GM15510 (cell line): ENCODE measurements around the gene AUTS2.

Experiments used
- POLR2A ChIP-seq: IDR thresholded peaks from 3 replicates; pipeline ENCODE4 v1.6.1; 2011; ENCODE audit warnings: borderline replicate concordance; ENCODE audit not compliant: insufficient read length; ENCODE audit errors: extremely low read depth

Gene AUTS2

DNA sequence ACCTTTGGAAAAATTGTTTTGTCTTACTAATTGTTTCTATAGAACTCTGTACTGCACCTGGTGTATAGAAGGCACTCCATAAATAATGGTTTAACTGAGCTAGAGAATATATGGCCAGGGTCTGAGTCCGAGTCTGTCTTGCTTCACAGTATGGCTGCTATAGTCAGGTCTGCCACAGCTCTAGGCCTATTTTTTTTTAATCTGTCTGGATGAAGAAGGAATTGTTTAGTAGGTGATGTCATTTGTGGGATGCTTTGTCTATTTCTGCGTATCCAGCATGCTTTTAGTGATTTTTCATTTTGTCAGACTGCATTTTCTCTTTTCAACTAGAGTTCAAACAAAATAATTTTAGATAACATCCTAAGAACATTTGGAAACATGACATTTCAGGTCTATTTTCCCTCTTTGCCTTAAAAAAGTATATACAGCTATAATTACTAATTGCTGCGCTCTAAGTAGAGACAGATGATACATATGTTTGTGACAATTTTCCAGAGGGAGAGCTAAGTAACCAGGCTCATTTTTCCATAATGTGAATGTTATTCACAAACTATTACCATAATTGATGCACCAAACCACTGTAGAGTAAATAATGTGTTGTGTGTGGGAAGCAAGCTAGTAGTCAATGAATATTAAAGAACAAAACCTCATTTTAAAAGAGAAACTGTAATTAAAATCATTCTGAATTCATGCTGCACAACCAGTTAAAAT lies 361.7 kb downstream of the AUTS2 start:
- TF ChIP-seq POLR2A = no peak

DNA sequence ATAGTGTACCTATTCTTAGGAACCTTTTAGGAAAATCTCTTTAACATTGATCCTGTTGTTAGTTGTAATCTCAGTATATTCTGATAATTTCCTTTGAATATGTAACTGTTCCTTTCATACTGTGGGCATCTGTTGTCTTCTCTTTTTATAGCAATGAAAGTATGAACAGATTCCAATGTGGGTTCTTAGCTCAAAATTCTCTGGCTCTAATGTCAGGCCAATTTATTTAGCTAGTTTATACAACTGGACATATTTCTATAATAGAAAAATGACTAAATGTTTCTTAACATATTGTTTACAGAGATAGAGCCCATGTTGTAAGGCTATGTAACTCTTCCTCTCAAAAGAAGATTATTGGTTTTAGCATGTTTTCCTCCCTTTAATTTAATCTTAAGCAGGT lies 363.2 kb downstream of the AUTS2 start:
- TF ChIP-seq POLR2A = no peak

DNA sequence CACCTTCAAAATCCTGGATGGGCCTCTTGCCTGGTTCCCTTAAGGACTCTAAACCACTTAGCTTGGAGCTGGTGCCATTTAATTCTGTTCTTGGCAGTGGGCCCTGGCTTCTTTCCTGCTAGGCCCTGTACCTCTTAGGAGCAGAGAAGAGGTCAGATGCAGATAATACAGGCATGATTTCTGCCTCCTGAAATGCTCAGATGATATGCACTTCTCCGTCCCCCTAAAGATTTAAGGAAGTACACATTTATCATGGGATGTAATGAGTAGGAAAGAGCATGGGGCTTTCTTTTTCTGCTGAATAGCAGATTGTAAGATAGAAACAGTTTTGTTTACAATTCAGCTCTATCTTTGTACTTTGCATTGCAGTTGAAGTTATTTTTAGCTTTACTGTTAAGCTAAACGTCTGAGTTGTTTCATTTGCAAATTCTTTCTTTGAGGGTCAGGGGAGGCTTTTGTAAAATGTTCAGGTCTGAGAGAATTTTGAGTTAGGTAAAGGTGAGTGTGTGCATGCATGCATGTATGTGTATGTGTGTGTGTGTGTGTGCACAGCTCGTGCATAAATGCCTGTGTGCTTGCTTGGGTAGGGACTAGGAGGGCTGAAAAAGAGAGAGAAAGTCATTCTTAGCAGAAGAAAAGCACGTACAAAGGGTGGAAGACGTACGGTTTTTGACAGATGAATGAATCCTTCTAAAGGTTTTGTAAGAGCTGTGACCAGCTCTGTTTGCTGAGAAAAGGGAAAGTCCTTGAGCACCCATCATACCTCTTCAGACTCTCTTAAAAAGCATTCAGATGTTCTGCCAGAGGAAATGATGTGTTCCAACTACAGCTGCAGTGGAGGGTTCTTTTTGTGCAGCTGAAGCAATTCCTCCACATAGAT lies 364.2 kb downstream of the AUTS2 start:
- no peak for TF ChIP-seq POLR2A

DNA sequence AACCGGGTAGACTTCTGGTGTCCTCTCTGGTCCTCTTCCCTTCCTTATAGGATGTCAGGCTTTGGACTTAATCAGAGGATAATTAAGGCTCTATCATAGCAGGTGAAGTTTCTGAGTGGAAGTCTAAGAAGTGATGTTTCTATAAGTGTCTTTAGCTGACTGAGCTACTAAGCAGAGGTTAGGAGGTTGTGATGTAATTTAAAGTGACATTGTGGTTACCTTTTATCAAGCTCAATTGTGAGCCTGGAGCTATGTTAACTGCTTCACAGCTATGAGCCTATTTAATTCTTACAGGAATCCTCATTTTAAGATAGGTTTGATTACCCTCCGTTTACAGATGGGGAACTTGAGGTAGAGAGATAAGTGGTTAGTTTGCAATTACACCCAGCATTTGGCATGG lies 365.1 kb downstream of the AUTS2 start:
- no peak for TF ChIP-seq POLR2A

DNA sequence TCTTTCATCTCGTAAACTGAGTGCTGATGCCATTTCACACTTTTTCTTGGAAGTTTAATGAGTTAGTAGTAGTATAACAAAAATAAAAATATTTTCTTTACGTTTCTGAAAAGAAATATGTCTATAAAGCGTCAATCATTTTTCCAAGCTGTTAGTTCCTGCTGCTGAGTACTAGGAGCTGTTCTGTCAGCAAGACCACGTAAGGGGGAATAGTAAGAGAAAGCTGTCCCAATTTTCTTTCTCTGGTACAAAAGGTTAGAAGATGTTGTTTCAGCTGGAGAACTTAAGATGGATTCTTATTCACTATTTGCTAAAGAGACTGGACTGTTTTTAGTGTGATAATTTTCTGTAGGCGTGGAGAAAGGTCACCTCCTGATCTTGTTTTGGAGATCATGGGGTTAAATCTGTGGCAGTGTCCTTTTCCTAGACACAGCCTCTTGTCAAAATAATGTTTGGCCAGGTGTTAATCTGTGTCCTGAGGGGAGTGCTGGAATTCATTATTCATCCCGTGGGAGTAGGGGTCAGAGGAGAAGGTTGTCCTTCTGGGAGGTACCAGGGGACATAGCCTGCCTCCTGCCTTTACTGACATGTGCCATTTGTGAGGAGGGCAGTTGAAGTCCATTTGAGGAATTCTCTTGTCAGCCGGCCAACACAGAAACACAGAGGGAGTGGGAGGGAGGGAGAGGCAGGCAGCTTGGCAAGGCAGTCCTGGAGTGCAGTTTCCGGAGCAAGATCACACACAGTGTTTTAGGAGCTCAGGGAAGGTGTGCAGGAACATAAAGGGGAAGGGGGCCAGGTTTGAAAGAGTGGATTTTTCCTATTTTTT lies 368.7 kb downstream of the AUTS2 start:
- TF ChIP-seq POLR2A = no peak

DNA sequence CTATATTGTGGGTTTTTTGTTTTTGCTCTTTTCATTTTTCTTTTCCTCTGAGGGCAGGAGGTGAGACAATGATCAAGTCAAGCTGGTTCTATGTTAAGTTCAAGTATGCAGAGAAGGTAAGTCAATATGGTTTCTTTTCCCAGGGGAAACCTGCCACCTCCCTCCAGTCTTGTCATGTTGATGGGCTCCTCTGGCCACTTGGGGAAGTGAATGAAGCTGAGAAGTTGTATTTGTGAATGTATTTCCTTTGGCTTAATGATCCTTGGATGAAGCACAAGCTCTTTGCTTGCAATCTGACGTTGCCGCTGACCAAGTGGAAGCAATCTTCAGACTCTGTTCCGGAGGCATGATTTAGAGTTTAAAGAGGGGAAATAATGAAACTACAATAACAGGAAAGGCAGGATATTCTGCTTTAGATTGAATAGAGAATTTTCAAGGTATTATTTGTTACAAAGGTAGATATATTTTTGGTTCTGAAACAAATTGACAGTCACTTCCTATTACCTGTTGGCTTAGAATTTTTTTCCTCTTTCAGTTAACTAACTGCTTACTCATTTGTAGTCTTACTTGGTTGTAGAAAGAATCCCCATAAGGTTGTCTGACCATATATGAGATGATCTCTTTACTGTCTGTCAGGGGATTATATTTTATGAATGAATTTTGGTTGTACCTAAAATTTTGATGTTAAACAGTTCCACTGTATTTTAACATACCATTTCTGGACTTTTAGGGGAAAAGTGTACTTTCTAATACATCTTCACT lies 369.6 kb downstream of the AUTS2 start:
- TF ChIP-seq POLR2A = no peak

DNA sequence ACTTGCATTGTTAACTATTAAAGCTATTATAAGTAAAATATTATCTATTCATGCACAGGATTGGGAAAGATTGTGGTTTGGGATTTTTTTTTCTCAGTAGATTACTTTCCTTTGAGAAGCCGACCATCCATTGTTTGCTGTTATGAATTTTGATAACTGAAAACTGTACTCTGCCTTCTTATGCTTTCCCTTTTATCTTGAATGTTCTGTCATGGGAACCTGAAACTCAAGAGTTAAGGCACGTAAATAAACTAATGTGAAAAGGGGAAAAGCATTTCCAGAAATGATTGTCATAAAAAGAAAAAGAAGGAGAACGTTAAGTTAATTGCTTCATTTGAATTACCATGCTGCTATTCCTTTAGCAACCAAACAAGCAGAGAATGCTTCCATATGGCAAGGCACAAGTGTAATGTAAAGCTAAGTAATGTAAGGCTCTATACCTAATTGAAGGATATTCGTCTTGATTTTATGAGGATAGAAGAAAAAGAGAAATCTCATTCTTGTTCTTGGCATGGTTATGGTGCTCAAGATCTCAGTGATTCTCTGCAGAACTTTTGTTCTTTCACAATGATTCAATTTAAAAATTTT lies 370.8 kb downstream of the AUTS2 start:
- no peak for TF ChIP-seq POLR2A

DNA sequence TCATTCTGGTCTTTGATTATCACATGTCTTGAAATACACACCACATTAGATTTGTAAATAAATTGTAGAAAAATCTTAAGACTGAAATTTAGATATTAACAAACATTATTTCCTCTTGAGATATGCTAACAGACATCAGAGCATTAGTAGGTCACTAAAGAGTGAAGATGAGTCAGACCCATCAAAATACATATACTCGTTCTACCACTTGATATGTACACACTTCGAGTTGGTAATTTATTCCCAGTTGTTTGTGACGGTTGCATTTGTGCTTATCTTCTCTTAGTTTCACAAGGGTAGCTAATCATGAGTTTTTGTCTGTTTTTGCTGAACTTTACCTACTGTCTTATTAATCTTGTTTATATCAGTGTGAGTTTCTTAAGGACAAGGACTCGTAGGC lies 383.4 kb downstream of the AUTS2 start:
- no peak for TF ChIP-seq POLR2A

DNA sequence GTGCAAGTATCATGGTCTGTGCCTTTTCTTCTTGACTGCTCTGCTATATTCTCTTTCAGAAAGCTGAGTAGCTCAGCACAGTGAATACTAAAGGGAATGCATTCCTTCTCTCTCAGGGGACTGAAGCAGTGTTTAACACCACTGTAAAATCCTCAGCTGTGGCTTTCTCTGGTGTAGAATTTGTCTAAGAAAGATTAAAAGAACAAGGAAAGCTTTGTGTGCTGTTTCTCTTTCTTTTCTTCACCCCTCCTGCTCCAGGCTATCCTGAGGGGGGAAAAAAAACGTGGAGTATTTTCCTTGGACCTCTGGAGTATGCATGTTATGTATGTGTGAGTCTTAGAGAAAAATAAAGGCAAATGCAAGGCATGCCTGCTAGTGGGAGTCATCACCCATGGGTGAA lies 383.9 kb downstream of the AUTS2 start:
- no peak for TF ChIP-seq POLR2A

DNA sequence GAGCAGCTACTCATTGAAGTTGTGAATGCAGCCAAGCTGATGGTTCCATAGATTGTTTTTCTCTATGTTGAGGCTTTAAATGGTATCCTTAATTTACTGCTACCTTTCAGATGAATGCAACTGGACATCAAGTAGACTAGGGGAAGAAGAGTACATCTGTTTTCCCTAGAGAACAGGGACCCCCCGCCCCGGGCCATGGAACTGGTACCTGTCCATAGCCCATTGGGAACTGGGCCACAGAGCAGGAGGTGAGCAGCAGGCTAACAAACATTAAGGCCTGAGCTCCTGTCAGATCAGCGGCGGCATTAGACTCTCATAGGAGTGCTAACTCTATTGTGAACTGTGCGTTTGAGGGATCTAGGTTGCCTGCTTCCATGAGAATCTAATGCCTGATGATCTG lies 391.3 kb downstream of the AUTS2 start:
- TF ChIP-seq POLR2A = no peak

DNA sequence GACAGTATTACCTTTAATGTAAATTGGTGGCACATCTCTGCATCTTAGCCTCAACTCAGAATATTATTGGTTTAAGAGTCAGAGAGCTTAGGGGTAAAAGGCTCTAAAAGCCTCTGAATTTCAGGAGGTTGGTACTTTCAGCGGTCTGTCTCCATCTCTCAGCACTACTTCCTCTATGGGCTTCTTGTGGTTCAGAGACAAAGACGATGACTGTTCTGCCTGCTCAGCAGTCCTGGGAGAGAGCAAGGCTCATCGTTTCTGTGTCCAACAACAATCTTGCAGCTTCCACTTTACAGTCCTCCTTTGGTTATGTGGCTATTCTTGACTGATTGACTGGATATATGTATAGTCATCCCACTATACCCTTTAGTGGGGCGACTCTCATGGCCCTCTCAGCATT lies 394.7 kb downstream of the AUTS2 start:
- TF ChIP-seq POLR2A = no peak

DNA sequence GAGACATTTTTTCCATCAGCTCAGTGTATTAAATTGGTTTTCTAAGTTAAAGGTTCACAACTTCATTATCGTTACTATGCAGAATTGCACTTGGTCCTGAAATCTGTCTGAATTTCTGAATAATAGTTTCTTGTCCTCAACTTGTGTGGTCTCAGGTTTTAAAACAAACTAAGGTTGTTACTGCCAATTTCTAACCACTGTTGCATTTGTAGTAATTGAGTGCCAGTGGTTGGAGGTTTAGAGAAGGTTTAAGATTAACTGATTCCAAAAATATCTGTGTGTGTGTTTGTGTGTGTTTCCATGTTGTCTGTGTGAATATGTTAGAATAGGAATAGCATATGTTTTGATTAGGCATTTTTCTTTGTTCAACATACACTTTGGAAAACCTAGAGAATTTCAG lies 395.9 kb downstream of the AUTS2 start:
- TF ChIP-seq POLR2A = no peak

DNA sequence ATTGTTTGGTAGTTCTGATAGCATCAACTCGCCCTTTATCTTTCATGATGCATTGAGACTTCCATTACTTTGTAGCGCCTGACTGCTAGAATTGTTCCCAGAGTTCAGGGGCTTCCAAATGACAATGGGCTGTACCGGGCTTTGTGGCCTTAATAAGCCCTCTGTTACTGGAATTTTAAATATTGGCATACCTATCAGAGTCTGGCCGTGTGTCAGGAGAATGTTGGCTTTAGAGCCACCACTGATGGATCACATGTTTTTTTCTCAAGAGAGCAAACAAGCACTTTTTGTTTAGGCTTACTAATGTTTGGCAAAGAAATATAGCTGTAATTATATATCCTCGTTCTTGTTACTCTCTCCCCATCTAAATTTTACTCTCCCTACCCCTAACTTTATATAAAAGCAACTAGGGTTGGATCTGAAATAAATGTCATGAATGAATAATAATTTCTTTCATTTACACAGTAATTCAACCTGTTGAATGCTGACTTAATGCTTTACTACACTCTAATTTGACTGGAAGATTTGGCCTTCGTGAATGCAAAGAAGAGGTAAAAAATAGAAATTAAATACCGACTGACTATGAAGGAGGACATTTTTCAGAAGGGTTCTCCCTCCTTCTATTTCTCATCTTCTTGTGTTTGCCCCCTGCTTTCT lies 396.7 kb downstream of the AUTS2 start:
- no peak for TF ChIP-seq POLR2A

DNA sequence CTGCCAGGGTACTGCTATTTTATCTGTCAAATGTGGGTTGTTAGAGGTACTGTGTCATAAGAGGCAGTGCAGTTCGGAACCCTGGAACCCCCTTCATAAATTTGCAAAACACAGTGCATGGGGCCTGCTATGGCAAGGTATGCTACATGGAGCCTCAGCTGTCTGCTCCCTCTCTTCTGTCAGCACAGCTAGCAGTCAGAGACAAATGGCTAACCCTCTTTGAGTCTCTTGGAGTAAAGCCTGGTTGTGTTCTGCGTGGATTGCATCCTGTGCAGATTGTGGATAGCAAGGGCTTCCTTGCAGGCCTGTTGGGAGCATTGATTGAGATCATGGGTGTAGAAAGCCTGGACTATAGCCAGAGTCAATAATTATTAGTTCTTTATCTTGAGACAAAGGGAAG lies 397.8 kb downstream of the AUTS2 start:
- TF ChIP-seq POLR2A = no peak
